ENCODE results near the gene EMP1.
A peak's percentile ranks its signal among the peaks of the same experiment; 100 is the strongest.

The EMP1 gene

DNA sequence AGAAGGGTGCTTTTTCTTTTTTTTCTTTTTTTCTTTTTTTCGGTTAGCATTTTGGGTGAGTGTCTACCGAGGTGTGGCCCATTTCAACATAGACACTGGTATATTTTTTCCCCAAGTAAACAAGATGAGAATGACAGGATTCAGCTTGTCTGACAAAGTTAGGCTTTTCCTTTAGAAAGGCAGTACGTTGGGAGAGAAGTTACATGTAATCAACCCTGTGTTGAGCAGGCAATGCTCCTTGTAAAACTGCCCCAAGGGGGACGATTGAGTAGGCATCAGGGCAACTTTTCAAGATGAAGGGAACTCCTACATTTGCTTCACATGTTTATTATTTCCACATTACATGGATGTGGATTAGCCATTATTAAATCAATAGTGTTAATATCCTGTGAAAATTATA is 1.7 kb downstream of the EMP1 start:
- no peak for DNase-seq

- DNase-seq = no peak
These were observed 2.4 kb downstream of the EMP1 start for GRCh38 chr12:13198876-13199275.

- no peak for DNase-seq
These were observed 3.1 kb downstream of the EMP1 start for GRCh38 chr12:13199592-13199991.

DNA sequence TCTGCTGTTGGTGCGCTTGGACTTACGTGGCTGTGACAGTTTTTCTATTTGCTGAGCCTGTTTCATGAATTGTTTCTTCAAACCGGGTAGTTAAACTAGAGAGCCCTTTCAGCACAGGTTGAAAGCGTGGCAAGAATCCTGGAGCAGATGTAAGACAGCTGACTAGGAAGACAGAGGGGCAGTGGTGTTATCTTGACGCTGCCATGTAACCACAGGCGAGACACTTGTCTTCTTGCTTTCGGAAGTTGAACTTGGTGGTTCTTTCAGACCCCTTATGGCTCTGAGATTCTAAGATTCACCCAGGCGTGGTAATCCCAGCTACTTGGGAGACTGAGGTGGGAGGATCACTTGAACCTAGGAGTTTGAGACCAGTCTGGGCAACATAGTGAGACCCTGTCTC is 4.3 kb downstream of the EMP1 start:
- DNase-seq = no peak

DNA sequence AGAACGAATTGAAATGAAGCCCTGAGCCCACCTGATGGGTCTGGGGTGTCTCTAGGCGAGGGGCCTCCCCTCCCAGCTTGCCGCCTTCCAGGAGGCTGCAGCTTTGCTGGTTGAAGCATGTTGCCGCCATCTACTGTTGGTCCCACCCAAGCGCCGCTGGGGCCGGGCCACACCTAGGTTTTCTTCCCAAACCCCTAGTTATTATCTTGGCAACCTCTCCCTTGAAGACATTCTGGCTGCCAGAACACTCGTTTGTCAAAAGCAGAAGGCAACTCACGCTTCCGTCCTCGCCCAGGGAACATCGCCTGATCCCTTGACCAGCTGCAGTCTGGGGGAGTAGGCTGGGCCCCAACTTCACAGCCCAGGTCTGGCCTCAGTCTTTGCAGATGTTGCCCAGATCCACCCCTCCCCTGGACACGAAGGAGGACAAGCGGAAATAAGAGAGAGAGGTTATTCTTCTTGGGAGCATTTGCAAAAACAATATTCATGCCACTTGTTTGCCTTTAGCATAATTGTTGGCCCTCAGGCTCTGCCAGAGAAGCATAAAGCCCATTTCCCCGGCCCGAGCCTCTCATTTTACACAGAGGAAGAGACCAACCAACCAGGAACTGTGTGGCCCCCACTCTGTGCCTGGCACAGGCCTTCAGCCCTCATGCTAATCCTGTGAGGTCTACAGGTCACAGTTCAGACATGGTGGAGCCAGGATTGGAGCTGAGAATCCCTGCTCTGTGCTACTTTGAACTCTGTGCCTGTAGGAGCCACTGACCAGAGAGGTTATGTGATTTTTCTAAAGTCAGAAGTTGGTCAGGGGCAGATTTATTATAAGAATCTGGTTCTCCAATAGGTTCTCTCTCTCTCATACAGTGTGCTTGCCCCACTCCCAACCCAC is 6.8 kb downstream of the EMP1 start:
- DNase-seq = no peak

- DNase-seq = no peak
These were observed 7.9 kb downstream of the EMP1 start for GRCh38 chr12:13204428-13204827.

GRCh38 chr12:13205809-13206559 is 9.5 kb downstream of the EMP1 start:
- DNase-seq = no peak

DNA sequence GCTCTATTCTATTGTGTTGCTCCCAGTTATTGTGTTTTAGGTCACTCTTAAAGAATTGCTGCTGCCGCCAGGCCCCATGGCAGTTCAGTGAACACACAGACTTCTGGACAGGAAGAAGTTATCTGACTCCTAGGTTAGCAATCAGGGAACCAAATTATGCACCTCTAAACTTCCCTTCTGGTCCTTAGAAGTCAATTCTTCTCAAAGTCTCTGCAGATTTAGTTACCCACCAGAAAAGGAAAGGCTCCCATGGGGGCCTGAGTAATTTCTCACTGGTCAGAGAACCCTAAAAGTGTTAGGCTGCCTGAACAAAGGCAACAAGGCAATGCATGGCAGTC is 10.0 kb downstream of the EMP1 start:
- DNase-seq = no peak

DNA sequence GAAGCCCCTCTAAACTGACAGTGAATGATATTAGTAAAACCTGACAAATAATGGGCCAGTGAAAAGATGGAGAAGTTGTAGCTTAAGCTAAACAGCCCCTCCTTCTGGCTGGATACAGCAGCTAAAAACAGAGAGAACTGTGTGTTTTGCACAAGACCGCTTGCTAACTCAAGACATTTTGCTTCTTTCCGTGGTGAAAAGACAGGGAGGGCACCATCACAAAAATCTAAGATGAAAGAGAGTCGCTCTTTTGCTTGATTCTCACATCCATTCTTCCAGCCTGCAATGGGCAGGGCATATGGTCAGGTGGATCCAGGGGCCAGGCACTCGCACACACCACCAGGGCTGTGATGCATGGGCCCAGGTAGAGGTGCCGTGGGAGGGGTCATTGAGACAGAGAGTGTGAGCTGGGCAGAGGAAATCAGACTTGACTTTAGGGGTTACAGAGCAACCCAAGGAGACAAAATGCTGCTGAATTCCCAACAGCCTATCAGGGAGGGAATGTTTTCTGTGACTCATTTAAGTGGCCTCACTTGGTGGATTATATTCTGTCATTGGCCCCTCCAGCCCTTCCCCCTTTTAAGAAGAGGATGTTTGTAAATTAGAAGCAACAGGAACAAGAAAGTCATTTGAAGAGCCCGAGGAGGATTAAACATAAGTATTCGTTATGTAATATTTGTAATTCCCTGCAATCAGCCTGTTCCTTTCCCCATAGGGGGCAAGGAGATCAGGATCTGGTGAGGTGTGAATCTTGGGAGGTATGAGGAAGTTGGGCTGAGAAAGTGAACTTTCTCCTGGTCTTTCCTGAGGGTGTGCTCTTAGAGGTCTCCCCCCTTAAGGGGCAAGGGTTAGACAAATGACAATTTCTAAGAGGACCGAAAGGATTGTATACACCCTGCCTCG is 12.3 kb downstream of the EMP1 start:
- no peak for DNase-seq

DNA sequence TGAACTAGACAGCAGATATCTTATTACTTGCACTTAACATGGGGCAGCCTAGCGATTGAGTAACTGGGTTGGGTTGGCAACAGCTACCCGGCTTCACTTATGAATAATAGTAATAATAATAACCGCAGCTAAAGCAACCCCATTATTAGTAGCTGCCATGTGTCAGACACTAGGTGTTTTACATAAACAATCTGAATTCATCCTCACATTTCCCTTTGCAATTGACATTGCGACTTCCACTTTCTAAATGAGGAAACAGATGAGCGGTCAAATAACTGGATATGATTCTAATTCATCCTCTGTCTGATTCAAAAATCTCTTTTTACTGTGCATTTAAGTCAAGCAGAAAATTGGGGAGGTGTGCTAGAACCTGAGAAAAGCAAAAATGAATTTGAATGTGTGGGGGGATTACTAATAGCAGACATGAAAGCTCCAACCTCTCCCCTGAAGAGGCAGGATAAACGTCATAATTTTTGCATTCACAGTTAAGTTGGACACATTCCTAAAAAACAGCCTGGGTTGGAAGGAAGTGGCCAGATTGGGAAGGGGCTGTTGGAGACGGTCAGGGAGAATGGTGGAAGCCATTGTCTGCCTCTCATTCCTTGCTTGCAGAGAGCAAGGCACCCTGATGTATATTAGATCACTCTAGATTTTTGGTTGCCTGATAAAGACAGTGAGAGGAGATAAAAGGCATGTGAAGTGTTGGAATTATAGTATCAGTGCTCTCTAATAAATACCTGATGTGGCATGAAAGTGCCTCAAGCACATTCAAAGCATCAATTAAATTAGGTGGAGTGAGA is 13.1 kb downstream of the EMP1 start:
- DNase-seq = no peak

GRCh38 chr12:13210236-13211190 is 14.0 kb downstream of the EMP1 start:
- no peak for DNase-seq

- peak; percentile 29 for DNase-seq
These were observed 14.8 kb downstream of the EMP1 start for GRCh38 chr12:13211191-13211858.

DNA sequence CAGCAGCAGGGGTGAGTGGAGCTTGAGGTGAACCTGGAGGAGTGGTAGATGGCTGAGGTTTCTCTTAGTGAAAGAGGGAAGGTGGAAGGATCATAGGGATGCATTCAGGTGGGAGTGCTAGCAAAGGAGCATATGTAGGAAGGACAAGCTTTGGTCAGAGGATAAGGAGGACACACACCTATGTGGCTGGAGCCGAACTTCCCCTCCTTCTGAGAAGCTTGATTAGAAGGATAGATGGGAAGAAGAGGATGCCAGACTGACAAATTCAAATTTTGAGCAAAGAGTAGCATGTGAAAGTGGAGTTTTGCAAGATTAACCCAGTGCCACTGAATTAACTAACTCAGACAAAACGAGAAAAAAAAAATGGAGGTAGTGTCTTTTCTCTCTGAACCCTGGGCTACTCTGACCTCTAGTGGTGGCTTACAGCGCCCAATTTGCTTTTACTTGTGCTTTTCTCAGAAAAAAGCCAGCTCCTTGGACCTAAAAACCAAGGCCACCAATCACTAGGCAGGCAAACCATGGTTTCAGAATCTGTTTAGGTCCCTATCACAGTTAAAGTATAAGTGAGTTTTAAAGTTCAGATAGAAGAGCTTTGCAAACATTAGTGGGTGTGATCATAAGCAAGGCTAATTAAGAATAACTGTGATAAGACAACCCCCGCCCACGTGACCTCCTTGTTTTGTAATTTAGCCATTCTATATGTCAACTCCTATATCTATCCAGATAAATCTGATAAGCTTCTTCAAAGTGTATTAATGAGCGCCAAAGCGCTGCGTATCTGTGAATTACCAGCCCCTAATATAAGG is 15.5 kb downstream of the EMP1 start:
- DNase-seq = peak; percentile 57

DNA sequence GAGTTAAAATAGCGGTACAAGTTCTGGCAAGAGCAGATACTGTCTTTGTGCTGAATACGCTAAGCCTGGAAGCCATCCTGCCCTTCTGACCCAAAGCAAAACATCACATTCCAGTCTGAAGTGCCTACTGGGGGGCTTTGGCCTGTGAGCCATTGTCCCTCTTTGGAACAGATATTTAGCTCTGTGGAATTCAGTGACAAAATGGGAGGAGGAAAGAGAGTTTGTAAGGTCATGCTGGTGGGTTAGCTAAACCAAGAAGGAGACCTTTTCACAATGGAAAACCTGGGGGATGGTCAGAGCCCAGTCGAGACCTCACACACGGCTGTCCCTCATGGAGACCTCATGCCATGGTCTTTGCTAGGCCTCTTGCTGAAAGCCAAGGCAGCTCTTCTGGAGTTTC is 18.5 kb downstream of the EMP1 start:
- no peak for DNase-seq

GRCh38 chr12:13218641-13219040 is 22.1 kb downstream of the EMP1 start:
- no peak for DNase-seq

- DNase-seq = no peak
These were observed 22.8 kb downstream of the EMP1 start for GRCh38 chr12:13219320-13219719.

DNA sequence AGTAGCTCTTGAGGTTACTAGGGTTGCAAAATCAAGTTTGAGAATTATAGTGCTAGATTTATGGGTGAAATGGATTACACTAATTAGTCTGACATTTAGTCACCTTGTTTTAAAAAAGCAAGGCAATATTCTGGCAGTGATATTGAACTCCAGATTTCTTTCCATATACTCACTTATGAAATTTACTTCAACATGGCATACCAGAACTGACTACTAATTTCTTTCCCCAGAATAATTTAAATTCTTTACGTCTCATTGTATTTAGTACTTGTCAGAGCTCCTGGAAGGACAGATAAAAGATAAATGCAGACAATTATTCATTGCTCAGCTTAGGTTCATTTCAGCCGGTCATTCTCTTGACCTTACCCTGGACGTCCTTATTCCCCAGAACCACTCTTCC is 24.3 kb downstream of the EMP1 start:
- DNase-seq = no peak

DNA sequence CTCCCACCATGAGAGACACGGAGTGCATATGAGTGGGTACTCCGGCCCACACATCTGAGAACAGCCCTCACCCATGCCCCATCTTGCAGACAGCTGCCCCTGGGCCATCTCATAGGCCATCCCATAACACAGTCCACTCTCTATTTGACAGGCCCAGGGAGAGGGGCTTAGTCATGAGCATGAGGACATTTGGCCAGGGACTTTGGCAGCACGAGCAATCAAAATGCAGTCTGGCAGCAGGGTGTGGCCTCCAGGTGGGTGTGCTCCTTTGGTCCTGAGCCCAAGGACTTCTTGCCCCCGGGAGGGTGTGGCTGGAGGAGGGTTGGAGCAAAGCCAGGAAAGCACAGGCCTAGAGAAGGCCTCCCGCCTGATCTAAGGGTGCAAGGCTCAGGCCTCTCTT is 25.6 kb downstream of the EMP1 start:
- DNase-seq = no peak

GRCh38 chr12:13223179-13223804 is 26.8 kb downstream of the EMP1 start:
- DNase-seq = peak; percentile 23
